GM18507 (cell line): ENCODE data around the gene PLEKHD1.

ENCODE experiments used
- DNase-seq: peaks from one replicate; pipeline ENCODE4 v3.0.0; 2011; ENCODE audit warnings: low read depth; ENCODE audit not compliant: insufficient read length; ENCODE audit errors: extremely low spot score
- FAIRE-seq: peaks from 2 replicates; lab custom pipeline; 2011; peaks lifted over from hg19 to GRCh38; lab: Jason Lieb, UNC

The PLEKHD1 gene

GRCh38 chr14:69504775-69505174 is 20.2 kb downstream of the PLEKHD1 start:
- FAIRE-seq: no peak
- no peak for DNase-seq

GRCh38 chr14:69505338-69506240 is 21.1 kb downstream of the PLEKHD1 start:
- DNase-seq: no peak
- no peak for FAIRE-seq

GRCh38 chr14:69506241-69506595 is 21.7 kb downstream of the PLEKHD1 start:
- FAIRE-seq: no peak
- no peak for DNase-seq

GRCh38 chr14:69518289-69519101 is 34.0 kb downstream of the PLEKHD1 start:
- no peak for DNase-seq
- no peak for FAIRE-seq

- DNase-seq: no peak
- FAIRE-seq: no peak
These were observed 34.9 kb downstream of the PLEKHD1 start for GRCh38 chr14:69519204-69520100.

- no peak for FAIRE-seq
- no peak for DNase-seq
These were observed 37.5 kb downstream of the PLEKHD1 start for GRCh38 chr14:69522026-69522425.

- DNase-seq (no peak), FAIRE-seq (no peak)
These were observed 41.4 kb downstream of the PLEKHD1 start for GRCh38 chr14:69525896-69526295.

GRCh38 chr14:69527635-69528034 is 43.1 kb downstream of the PLEKHD1 start:
- DNase-seq (no peak), FAIRE-seq (no peak)

- FAIRE-seq: no peak
- no peak for DNase-seq
These were observed 43.6 kb downstream of the PLEKHD1 start for GRCh38 chr14:69528143-69528542.

- no peak for FAIRE-seq
- no peak for DNase-seq
These were observed 44.4 kb downstream of the PLEKHD1 start for GRCh38 chr14:69528930-69529329.

- FAIRE-seq (no peak), DNase-seq (no peak)
These were observed 45.0 kb downstream of the PLEKHD1 start for GRCh38 chr14:69529563-69529962.

GRCh38 chr14:69530095-69530494 is 45.6 kb downstream of the PLEKHD1 start:
- DNase-seq (no peak), FAIRE-seq (no peak)

GRCh38 chr14:69531135-69531534 is 46.6 kb downstream of the PLEKHD1 start:
- no peak for FAIRE-seq

GRCh38 chr14:69532561-69533340 is 48.2 kb downstream of the PLEKHD1 start:
- DNase-seq: no peak
- no peak for FAIRE-seq

More at GRCh38 chr14:69531135-69531534, 46.6 kb downstream of the PLEKHD1 start:
- DNase-seq: no peak

GRCh38 chr14:69535230-69535848 is 50.8 kb downstream of the PLEKHD1 start:
- FAIRE-seq (no peak), DNase-seq (no peak)

GRCh38 chr14:69536971-69537370 is 52.4 kb downstream of the PLEKHD1 start:
- no peak for DNase-seq
- no peak for FAIRE-seq

- no peak for FAIRE-seq
- no peak for DNase-seq
These were observed 53.4 kb downstream of the PLEKHD1 start for GRCh38 chr14:69537900-69538299.

GRCh38 chr14:69538766-69539165 is 54.2 kb downstream of the PLEKHD1 start:
- FAIRE-seq: no peak
- DNase-seq: no peak
